Upper lobe of left lung (tissue), 6 donors: ENCODE results near the gene CAMSAP3. TPM values are rescaled to one million over a fixed set of nuclear protein-coding genes. Genes with fewer than 3 reads are reported as not detected.

Experiments used
- ATAC-seq, 2 donors: fragments of 200-7000 bp; cut with Tn5 transposase; one replicate each; pipeline ENCODE4 v1.9.1; 2022; ENCODE audit warnings: mild to moderate bottlenecking in 2 of 2, moderate library complexity in 2 of 2; ENCODE audit not compliant: low FRiP score in 2 of 2
- DNase-seq, 2 donors: peaks; one replicate each; pipeline ENCODE4 v3.0.0-alpha.2; 2019 to 2020
- H3K27ac ChIP-seq, 4 donors: fragments of 200-600 bp; sonication (generic); one replicate each; pipeline ENCODE4 v1.5.1; 2016 to 2019
- H3K27me3 ChIP-seq, 4 donors: fragments of 200-600 bp; sonication (generic); one replicate each; pipeline ENCODE4 v1.5.1; 2017 to 2019
- H3K36me3 ChIP-seq, 4 donors: fragments of 200-600 bp; sonication (generic); one replicate each; pipeline ENCODE4 v1.5.1; 2016 to 2019
- H3K4me1 ChIP-seq, 4 donors: fragments of 200-600 bp; sonication (generic); one replicate each; pipeline ENCODE4 v1.5.1; 2018 to 2019
- H3K4me3 ChIP-seq, 4 donors: fragments of 200-600 bp; sonication (generic); one replicate each; pipeline ENCODE4 v1.5.1; 2017 to 2019; ENCODE audit warnings: mild to moderate bottlenecking in 2 of 4, moderate library complexity in 1 of 4
- H3K9me3 ChIP-seq, 4 donors: fragments of 200-600 bp; sonication (generic); one replicate each; pipeline ENCODE4 v1.5.1; 2018 to 2019
- CTCF ChIP-seq, 6 experiments: fragments of 450-650 bp in 4 of 6; fragments of 200-600 bp in 2 of 6; sonication (generic) in 2 of 6; IDR thresholded peaks; one replicate each; pipeline ENCODE4 v1.5.1; 2016 to 2019; ENCODE audit warnings: antibody characterized with exemption in 6 of 6
- EP300 ChIP-seq, 4 donors: sonication (generic); formaldehyde crosslinking; IDR thresholded peaks; one replicate each; pipeline ENCODE4 v1.5.1; 2017; ENCODE audit warnings: antibody characterized with exemption in 4 of 4, control low read depth in 2 of 4
- POLR2A ChIP-seq, 4 donors: fragments of 450-650 bp; IDR thresholded peaks; one replicate each; pipeline ENCODE4 v1.5.1; 2016 to 2017; ENCODE audit warnings: antibody characterized with exemption in 4 of 4, mild to moderate bottlenecking in 2 of 4
- POLR2AphosphoS5 ChIP-seq, 2 donors: sonication (generic); formaldehyde crosslinking; IDR thresholded peaks; one replicate each; pipeline ENCODE4 v1.5.1; 2017; ENCODE audit warnings: antibody characterized with exemption in 2 of 2
- WGBS, 2 donors: methylation state at CpG; one replicate each; pipeline ENCODE4 v1.1.5; 2017 to 2018; 5-methylcytosine and 5-hydroxymethylcytosine counted together
- small RNA-seq, 4 donors: library from RNA; depleted of rRNA; stranded (forward); fragments of <200 nt; gene quantifications; one replicate each; pipeline ENCODE3, GENCODE V24; 2016
- total RNA-seq, 6 donors: library from RNA; depleted of rRNA in 4 of 6; stranded (reverse); fragments of >200 nt in 4 of 6; gene quantifications; one replicate each; pipeline versions ENCODE4 v1.1.0 to v1.2.1, GENCODE V29; 2016 to 2021
- donor health status: DM: no; HTN: no; CAD: no; lungs with moderate emphysema.
- donor health status: DM: no; HTN: yes; CAD: no; lungs with severe emphysema.

Gene CAMSAP3
- total RNA-seq, 6 donors from 2014 or later = 12.2 to 63.9 (median 31.2) TPM

GRCh38 chr19:7665076-7665475, 69.4 kb downstream of the CAMSAP3 start:
- TF ChIP-seq EP300 (IDR thresholded peaks at IDR 0.05) (no peak), POLR2A (IDR thresholded peaks at IDR 0.05) (no peak), CTCF (IDR thresholded peaks at IDR 0.05) (no peak), POLR2AphosphoS5 (IDR thresholded peaks at IDR 0.05) (no peak)
- DNase-seq = no peak
- ATAC-seq = no peak

More at GRCh38 chr19:7665076-7665475, 69.4 kb downstream of the CAMSAP3 start:
- Histone ChIP-seq H3K4me1 (peaks cover 0 to 11% (median 0%) of the 10 kb centered on the region in 4 donors), H3K27me3 (no peaks in the 10 kb centered on the region), H3K36me3 (no peaks in the 10 kb centered on the region), H3K4me3 (no peak overlapping the region), H3K9me3 (no peaks in the 10 kb centered on the region), H3K27ac (no peak overlapping the region)
- WGBS, 2 donors = 54 to 57% methylated on average over 4 of the region's 4 CpGs

Small RNA genes lying within 50 kb of the gene (small RNA-seq; reads per million reads assigned to genes)
- gene MIR6792 = 0 reads per million in 4 donors

Other genes with a start within 250 kb of the CAMSAP3 start
- 100 to 1,000 TPM in 1 of 6 donors, 10 to 100 TPM in 5; 56.1 to 106 (median 66.0) TPM for gene ARHGEF18, start 246.9 kb upstream of the CAMSAP3 start, total RNA-seq
- 1 to 10 TPM; 2.3 to 9.1 (median 5.4) TPM for gene PEX11G, start 106.8 kb upstream of the CAMSAP3 start, total RNA-seq
- gene ZNF358, start 79.8 kb upstream of the CAMSAP3 start, total RNA-seq = 100 to 1,000 TPM in 1 of 6 donors, 10 to 100 TPM in 5; 31.1 to 116 (median 57.8) TPM
- gene MCOLN1, start 73.2 kb upstream of the CAMSAP3 start, total RNA-seq = 100 to 1,000 TPM in 2 of 6 donors, 10 to 100 TPM in 4; 12.9 to 118 (median 69.7) TPM
- 100 to 1,000 TPM; 125 to 412 (median 328) TPM for gene PNPLA6, start 60.1 kb upstream of the CAMSAP3 start, total RNA-seq
- 10 to 100 TPM; 35.7 to 81.7 (median 51.4) TPM for gene XAB2, start 33.7 kb downstream of the CAMSAP3 start, total RNA-seq
- gene PET100, start 33.9 kb downstream of the CAMSAP3 start, total RNA-seq = 100 to 1,000 TPM in 2 of 6 donors, 10 to 100 TPM in 4; 21.3 to 133 (median 71.3) TPM
- gene PCP2, start 37.9 kb downstream of the CAMSAP3 start, total RNA-seq = 10 to 100 TPM in 1 of 6 donors, 1 to 10 TPM in 4, not detected in 1; 2.3 to 21.0 (median 3.3) TPM
- 100 to 1,000 TPM; 111 to 562 (median 249) TPM for gene STXBP2, start 41.2 kb downstream of the CAMSAP3 start, total RNA-seq
- 10 to 100 TPM in 3 of 6 donors, 1 to 10 TPM in 3; 2.5 to 59.2 (median 13.8) TPM for gene RETN, start 73.2 kb downstream of the CAMSAP3 start, total RNA-seq
- gene MCEMP1, start 81.2 kb downstream of the CAMSAP3 start, total RNA-seq = 100 to 1,000 TPM in 2 of 6 donors, 10 to 100 TPM in 3, 1 to 10 TPM in 1; 9.4 to 160 (median 36.6) TPM
- 100 to 1,000 TPM in 1 of 6 donors, 10 to 100 TPM in 5; 33.9 to 105 (median 52.0) TPM for gene TRAPPC5, start 85.0 kb downstream of the CAMSAP3 start, total RNA-seq
- gene FCER2, start 106.3 kb downstream of the CAMSAP3 start, total RNA-seq = 1 to 10 TPM in 1 of 6 donors, under 1 TPM in 1, not detected in 4; 0.83 to 2.9 TPM
- 1 to 10 TPM in 3 of 6 donors, under 1 TPM in 1, not detected in 2; 0.40 to 2.5 (median 1.5) TPM for gene CLEC4G, start 136.2 kb downstream of the CAMSAP3 start, total RNA-seq
- gene CD209, start 151.7 kb downstream of the CAMSAP3 start, total RNA-seq = 10 to 100 TPM in 1 of 6 donors, 1 to 10 TPM in 3, under 1 TPM in 2; 0.55 to 14.8 (median 1.7) TPM
- 1 to 10 TPM in 4 of 6 donors, under 1 TPM in 1, not detected in 1; 0.86 to 7.4 (median 3.1) TPM for gene CLEC4M, start 167.4 kb downstream of the CAMSAP3 start, total RNA-seq
- gene EVI5L, start 234.4 kb downstream of the CAMSAP3 start, total RNA-seq = 10 to 100 TPM; 12.0 to 24.1 (median 15.6) TPM